SU-DHL-6 (cell line): ENCODE results near the gene FKBP10.

ENCODE experiments used
- H2AFZ ChIP-seq: fragments of 200-600 bp; sonication (generic); 2 replicates; pipeline ENCODE4 v1.6.1; 2014; ENCODE audit warnings: low read depth, mild to moderate bottlenecking, moderate library complexity, mixed read lengths, antibody characterized with exemption, low read length; ENCODE audit not compliant: severe bottlenecking
- H3F3A ChIP-seq: fragments of 200-600 bp; shearing (Covaris generic); 2 replicates; pipeline ENCODE4 v1.6.0; 2016; ENCODE audit warnings: antibody characterized with exemption, mild to moderate bottlenecking; ENCODE audit not compliant: insufficient read depth
- H3K27ac ChIP-seq: fragments of 200-600 bp; sonication (generic); 2 replicates; pipeline ENCODE4 v1.5.1; 2016; ENCODE audit warnings: low read depth, mild to moderate bottlenecking, low read length, moderate library complexity, mixed read lengths
- H3K27me3 ChIP-seq: fragments of 200-600 bp; sonication (generic), shearing (Covaris generic); 2 replicates; pipeline ENCODE4 v1.6.0; 2014; ENCODE audit warnings: mild to moderate bottlenecking, low read length
- H3K36me3 ChIP-seq: fragments of 200-600 bp; sonication (generic); 2 replicates; pipeline ENCODE4 v1.6.1; 2014; ENCODE audit warnings: mild to moderate bottlenecking, low read length, mixed read lengths
- H3K4me2 ChIP-seq: fragments of 300-600, 200-600 bp; shearing (Covaris generic), sonication (generic); 2 replicates; pipeline ENCODE4 v1.6.0; 2014; ENCODE audit warnings: low read length, low read depth, mild to moderate bottlenecking; ENCODE audit not compliant: poor library complexity, severe bottlenecking
- H3K4me3 ChIP-seq: fragments of 200-600 bp; sonication (generic); 2 replicates; pipeline ENCODE4 v1.5.1; 2014; ENCODE audit warnings: antibody characterized with exemption, low read length, mild to moderate bottlenecking, mixed read lengths; ENCODE audit not compliant: insufficient read depth, poor library complexity, severe bottlenecking
- H3K79me2 ChIP-seq: fragments of 200-600 bp; sonication (generic); 2 replicates; pipeline ENCODE4 v1.6.1; 2014; ENCODE audit warnings: mild to moderate bottlenecking, low read length, moderate library complexity; ENCODE audit not compliant: insufficient read depth
- H3K9ac ChIP-seq: fragments of 200-600 bp; sonication (generic); 2 replicates; pipeline ENCODE4 v1.7.0; 2014; ENCODE audit warnings: mild to moderate bottlenecking, low read length
- H3K9me2 ChIP-seq: fragments of 200-600 bp; sonication (generic); replicated peaks from 2 replicates; pipeline ENCODE4 v1.6.1; 2014; ENCODE audit warnings: low read length; ENCODE audit not compliant: insufficient read depth
- H3K9me3 ChIP-seq: fragments of 200-600 bp; sonication (generic); 2 replicates; pipeline ENCODE4 v1.6.1; 2014; ENCODE audit warnings: low read length, mixed read lengths; ENCODE audit not compliant: insufficient read depth
- H4K20me1 ChIP-seq: fragments of 200-600 bp; sonication (generic); 2 replicates; pipeline ENCODE4 v1.6.1; 2014; ENCODE audit warnings: low read depth, mild to moderate bottlenecking, antibody characterized with exemption, low read length, moderate library complexity, mixed read lengths
- EZH2phosphoT487 ChIP-seq: fragments of 200-600 bp; sonication (generic), shearing (Covaris generic); conservative IDR thresholded peaks from 2 replicates; pipeline ENCODE4 v1.6.1; 2018; ENCODE audit warnings: mild to moderate bottlenecking, antibody characterized with exemption, low read length, moderate library complexity, mixed read lengths
- TF ChIP-seq, protein P1 (sequence below): fragments of 200-600 bp; sonication (generic); IDR thresholded peaks from one replicate; pipeline ENCODE4 v1.5.1; 2017; ENCODE audit warnings: antibody characterized with exemption, mild to moderate bottlenecking, low read length, moderate library complexity; ENCODE audit not compliant: insufficient read depth, poor library complexity, severe bottlenecking

Gene FKBP10

DNA sequence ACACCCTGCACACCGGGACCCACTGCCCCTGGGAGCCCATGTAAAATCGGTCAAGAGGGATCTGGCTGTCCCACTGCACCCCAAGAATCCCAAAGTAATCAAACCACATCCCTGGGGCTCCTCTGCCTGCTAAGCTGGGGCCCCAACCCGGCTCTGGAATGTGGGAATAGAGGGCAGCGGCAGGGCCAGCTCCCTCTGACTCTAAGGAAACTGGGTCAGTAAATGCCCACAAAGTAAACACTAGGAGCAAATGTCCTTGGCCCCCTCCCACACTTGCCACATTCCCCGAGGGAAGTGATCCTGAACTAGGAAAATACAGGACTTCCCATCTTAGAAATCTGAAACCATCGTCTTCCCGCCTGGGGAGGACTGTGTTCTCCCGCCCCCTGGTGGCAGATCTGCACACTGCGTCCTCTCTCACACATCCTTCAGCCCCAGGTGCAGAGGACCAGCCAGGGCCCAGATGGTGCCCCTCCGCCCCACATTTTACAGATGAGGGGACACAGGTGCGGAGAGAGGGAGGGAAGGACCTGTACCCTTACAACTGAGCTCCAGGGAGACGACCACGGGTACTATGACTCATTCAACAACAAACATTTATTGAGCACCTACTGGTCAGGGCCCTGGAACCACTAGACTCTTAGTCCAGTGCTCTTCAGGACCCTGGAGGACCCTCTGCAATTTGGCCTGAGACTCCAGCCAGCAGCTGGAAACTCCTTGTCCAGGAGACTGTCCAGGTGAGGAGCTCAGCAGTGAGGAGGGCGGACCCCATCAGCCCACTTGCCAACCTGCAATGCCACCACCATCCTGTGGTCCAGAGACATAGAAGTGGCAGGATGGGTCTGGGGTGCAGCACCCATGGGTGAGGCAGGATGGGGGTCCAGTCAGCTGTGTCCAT is 11.2 kb upstream of the FKBP10 start:
- Histone ChIP-seq H3K9ac (no peak overlapping the region), H3K4me3 (no peak overlapping the region), H3F3A (no peaks in the 10 kb centered on the region), H3K9me2 (no peaks in the 10 kb centered on the region), H3K36me3 (no peaks in the 10 kb centered on the region), H4K20me1 (no peaks in the 10 kb centered on the region), H3K79me2 (no peaks in the 10 kb centered on the region), H3K9me3 (no peaks in the 10 kb centered on the region), H2AFZ (no peak overlapping the region), H3K27ac (no peak overlapping the region), H3K27me3 (no peaks in the 10 kb centered on the region), H3K4me2 (no peak overlapping the region)
- TF ChIP-seq, protein P1, sequence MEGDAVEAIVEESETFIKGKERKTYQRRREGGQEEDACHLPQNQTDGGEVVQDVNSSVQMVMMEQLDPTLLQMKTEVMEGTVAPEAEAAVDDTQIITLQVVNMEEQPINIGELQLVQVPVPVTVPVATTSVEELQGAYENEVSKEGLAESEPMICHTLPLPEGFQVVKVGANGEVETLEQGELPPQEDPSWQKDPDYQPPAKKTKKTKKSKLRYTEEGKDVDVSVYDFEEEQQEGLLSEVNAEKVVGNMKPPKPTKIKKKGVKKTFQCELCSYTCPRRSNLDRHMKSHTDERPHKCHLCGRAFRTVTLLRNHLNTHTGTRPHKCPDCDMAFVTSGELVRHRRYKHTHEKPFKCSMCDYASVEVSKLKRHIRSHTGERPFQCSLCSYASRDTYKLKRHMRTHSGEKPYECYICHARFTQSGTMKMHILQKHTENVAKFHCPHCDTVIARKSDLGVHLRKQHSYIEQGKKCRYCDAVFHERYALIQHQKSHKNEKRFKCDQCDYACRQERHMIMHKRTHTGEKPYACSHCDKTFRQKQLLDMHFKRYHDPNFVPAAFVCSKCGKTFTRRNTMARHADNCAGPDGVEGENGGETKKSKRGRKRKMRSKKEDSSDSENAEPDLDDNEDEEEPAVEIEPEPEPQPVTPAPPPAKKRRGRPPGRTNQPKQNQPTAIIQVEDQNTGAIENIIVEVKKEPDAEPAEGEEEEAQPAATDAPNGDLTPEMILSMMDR, result peak; percentile 94
- no peak for TF ChIP-seq EZH2phosphoT487

DNA sequence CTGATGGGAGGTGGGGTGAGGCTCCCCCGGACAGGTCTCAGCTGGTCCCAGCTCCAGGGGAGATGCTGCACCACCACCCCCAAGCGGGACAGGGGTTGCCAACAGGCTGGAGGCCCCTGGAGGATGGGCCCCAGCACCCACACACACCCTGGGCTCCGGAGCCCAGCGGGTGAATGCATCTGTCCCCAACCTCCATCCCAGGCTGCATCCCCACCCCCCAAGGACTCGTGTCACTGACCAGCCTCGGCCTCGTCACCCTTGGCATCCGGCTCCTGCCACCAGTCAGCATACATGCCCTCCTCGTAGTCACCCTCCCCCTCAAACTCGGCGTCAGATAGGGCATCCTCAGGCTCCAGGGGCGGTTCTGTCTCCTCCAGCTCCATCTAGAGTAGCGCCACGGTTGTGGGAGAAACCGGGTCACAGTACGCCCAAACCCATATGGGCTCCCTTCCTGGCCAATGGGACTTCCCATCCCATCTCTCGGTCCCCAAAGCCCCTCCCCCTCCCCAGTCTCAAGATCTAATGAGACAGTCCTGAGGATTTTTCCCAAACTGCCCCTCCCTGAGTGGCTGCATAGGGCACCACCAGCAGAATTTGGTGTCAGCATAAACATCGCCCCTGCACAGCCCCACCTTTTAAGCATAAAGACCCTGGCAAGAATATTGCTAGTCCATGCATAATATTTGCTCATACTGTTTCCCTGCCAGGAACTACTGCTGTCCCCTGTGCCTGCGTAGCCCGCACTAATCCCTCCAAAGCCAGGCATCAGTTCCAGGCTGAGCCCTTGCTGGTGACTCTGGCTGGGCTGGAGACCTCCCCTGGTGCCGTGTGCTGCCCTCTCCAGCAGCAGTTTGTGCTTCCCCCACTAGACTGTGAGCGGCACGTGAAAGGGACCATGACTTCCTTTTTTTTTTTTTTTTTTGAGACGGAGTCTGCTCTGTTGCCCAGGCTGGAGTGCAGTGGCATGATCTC is 9.5 kb upstream of the FKBP10 start:
- TF ChIP-seq, protein P1, result no peak
- TF ChIP-seq EZH2phosphoT487, result no peak
- Histone ChIP-seq H3K9ac (no peak overlapping the region; the same call in 1 of the 2 replicates), H4K20me1 (no peaks in the 10 kb centered on the region), H3K36me3 (no peaks in the 10 kb centered on the region), H2AFZ (no peak overlapping the region), H3K4me2 (peak overlapping the region; percentile 22), H3K27ac (no peak overlapping the region), H3K27me3 (no peaks in the 10 kb centered on the region), H3K79me2 (no peaks in the 10 kb centered on the region), H3K9me3 (no peaks in the 10 kb centered on the region), H3F3A (no peaks in the 10 kb centered on the region), H3K4me3 (no peak overlapping the region), H3K9me2 (no peaks in the 10 kb centered on the region)

DNA sequence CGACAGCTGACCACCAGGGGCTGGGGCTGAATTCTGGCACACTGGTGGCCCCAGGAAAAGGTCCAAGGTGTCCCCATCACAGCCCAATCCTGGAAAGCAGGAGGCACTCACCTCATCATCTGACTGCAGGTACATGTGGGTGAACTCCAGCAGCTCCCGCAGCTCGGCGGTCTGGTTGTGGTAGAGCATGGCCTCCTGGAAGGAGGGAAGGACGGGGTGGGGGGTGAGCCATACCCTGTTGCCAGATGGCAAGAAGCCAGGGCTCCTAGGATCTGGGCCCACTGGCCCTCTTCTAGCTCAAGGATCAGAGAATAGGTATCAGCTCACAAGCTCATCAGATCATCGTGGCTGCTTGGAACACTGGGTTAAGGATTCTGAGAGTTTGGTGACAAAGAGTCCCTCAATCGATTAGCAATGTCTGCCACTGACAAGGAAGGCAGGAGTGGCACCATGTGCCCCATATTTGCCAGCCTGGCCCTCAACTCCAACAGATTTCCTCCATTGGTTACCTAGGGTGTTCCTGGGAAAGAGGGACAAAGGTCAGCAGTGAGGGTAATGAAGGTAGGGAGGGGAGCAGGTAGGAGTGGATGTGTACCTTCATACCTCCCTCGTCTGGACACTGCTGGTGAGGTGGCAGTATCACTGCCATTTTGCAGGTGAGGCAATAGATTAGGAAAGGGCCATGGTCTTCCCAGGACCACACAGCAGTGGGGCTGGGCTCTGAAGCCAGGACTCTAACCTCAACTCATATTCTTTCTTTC is 5.9 kb upstream of the FKBP10 start:
- no peaks in the 10 kb centered on the region for H3K9me2 ChIP-seq
- H3K9ac ChIP-seq, result no peak overlapping the region
- no peak overlapping the region for H2AFZ ChIP-seq
- TF ChIP-seq, protein P1, result no peak
- TF ChIP-seq EZH2phosphoT487, result no peak
- no peak overlapping the region for H3K4me3 ChIP-seq
- no peaks in the 10 kb centered on the region for H3F3A ChIP-seq
- no peaks in the 10 kb centered on the region for H3K9me3 ChIP-seq
- H3K4me2 ChIP-seq, result no peak overlapping the region
- no peaks in the 10 kb centered on the region for H3K79me2 ChIP-seq
- no peaks in the 10 kb centered on the region for H4K20me1 ChIP-seq
- H3K27me3 ChIP-seq, result no peaks in the 10 kb centered on the region
- no peak overlapping the region for H3K27ac ChIP-seq
- no peaks in the 10 kb centered on the region for H3K36me3 ChIP-seq
